NCI-H128 (cell line): ENCODE results near the gene THUMPD2.
"Not testable (repeated sequence)": the region's sequence is repeated elsewhere in the genome, so short reads cannot be mapped to it uniquely, and the experiment has no call there.

Experiments
- DNase-seq: peaks from one replicate; lab custom pipeline; 2025; ENCODE audit not compliant: unreplicated experiment; lab: John Stamatoyannopoulos, UW

The THUMPD2 gene

DNA sequence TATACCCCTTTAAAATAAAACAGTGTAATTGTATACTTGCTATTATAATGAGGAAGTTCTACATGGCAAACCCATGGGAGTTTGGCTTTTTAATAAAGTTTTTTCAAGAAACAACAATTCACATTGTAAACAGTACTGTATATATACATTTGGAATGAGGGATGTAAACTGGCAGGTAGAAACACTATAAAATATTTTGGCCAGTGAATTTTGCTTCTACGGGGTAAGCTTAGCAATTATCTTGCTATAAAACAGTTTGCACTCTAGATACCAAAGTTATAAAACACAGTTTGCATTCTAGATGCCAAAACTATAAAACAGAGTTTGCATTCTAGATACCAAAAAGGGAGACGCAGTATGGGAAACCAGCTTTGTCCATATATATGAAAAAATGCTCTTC is 16.6 kb downstream of the THUMPD2 start:
- DNase-seq, result no peak

DNA sequence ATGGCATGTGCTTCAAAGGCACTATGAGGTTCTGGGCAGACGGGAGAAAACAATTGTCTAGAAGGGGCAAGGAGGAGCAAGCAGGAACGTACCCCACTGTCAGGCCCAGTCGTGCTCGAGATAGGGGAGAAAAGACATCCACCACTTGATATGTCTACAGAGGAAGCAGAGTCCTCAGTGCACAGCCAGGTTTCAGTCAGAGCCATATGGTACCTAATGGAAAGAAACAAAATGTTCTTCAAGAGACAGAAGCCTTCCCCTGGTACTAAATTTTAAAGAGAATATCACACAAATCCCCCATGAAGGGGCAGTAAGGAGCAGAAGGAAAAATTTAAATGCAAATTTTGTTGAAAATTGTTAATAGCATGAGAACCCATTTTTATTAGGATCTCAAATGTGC is 21.9 kb downstream of the THUMPD2 start:
- no peak for DNase-seq

DNA sequence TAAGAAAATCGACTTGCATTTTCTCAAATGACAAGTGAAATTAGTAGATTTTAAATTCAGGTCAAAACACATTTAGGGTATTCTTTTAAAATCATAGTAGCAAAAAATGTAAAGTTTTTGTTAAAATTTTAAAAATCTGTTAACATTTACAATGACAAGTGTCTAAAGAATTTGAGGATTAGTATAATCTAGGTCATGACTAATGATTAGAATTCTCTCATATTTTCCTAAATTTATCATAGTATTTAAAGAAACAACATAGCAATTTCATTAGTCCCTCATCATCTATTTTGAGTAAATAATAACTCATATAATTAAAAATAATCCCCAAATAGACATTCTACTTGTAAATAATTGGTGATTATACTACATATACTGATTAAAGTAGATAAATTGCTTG is 23.6 kb downstream of the THUMPD2 start:
- DNase-seq, result no peak

DNA sequence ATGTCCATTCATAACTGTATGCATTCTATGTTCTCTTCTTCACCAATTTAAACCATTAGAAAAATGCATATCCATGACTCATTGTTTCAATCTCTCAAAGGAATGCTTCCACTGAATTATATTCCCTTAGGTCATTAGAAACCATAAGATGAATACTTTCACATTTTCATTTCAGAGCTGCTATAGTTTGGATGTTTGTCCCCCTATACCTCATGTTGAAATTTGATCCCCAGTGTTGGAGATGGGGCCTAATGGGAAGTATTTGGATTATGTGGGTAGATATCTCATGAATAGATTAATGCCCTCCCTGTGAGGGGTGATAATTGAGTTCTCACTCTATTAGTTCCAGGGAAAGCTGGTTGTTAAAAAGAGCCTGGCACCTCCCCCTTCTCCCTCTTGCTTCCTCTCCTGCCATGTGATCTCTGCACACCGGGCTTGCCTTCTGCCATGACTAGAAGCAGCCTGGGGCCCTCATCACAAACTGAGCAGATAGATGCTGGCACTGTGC is 35.7 kb downstream of the THUMPD2 start:
- no peak for DNase-seq

DNA sequence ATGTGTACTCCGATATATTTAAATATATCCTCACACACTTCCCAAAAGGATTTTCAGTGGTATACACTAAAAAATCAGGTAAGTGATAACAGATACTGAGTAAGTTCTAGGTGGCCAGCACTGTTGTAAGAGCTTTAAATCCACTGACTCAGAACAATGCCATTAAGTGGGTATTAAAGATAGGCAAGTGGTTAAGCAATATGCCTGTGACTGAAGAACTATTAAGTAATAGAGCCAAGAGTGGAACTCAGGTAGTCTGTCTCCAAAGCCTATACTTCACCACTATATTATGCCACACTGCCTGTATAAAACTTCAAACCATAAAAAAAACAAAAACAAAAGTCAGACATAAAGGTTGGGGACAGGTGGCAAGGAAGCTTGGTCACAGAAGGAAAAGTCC is 37.2 kb downstream of the THUMPD2 start:
- DNase-seq, result no peak

DNA sequence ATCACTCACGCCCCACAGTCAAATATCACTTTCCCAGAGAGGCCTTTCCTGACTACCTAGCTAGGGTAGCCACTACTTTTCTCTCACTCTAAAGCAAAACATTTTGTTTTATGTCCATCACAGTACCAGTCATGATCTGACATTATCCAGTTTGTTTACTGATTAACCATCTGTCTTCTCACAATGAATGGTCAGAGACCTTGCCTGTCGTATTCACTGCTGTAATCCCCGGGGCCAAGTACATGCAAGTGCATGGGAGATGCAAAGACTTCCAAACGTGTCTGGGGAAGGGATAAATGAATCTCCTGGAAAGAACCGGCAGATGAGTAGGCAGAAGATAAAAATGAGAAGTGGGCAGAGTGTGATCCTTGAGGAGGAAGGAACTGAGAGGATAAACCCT is 39.7 kb downstream of the THUMPD2 start:
- no peak for DNase-seq

DNA sequence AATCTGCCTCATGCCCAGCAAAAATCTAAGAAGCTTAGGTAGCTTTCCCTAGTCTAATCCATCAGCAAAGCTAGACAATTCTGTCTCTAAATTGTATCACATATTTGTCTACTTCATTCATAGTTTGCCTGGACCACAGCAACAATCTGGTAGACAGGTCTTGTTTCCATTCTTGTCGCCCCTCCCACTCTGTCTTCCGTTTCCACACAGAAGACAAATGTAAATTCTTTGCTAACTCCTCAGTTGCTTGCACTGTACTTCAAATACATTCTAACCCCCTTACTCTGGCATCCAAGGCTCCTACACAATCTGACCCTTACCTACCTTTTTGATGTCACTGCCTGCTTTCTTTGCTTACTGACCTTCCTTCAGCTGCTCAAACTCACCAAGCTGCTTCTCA is 40.1 kb downstream of the THUMPD2 start:
- DNase-seq, result no peak

DNA sequence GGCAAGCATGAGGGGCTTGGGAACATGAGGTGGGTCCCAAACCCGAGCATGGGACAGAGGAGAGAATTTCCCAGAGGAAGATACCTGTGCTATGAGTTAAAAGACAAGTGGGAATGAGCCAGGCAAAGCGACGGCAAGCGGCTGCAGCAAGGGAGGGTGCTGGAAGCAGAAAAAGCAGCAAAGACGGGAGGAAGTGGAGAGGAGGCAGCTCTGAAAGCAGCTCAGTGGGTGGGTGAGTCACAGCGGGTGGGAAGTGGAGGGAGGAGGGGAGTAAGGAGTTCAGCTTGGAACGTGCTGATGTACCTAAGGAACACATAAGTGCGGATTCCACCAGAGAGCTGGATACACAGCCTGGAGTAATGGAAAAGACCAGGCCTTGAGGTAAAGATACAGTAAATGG is 41.4 kb downstream of the THUMPD2 start:
- no peak for DNase-seq

DNA sequence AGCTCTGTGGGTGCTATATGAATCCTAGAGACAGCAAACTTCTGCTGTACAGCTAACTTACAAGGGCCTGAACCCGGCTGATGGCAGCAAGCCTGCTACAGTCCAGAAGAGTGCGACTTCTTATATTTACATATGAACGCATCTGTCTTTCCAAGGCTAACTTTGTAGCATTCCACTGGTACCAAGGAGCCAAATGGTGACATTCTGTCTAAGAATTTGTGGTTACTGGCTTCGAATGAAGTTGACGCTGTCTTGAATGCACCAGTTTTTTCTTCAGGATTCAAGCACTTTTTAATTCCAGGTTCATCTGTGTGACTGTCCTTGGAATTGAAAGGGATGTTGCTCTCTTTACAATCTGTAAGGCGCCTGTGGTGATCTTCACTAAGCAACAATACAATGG is 42.4 kb downstream of the THUMPD2 start:
- no peak for DNase-seq

DNA sequence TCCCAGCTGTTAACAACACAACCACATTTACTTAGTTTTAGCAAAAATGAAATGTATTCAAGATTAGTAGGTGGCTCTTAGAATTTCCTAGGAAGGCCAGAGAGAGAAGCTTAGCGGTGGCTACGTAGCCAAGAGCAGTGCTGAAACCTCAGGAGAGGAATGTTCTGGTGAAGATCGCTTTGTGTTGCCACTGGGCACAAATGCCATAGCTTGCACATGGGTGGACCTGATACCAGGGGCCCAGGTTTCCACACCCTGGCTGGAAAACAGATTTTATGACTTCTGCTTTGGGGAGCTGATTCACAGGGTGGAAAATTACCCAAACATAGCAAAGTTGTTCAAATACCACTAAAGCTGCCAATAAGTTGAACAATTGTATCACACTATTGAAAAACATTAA is 43.4 kb downstream of the THUMPD2 start:
- DNase-seq, result no peak

DNA sequence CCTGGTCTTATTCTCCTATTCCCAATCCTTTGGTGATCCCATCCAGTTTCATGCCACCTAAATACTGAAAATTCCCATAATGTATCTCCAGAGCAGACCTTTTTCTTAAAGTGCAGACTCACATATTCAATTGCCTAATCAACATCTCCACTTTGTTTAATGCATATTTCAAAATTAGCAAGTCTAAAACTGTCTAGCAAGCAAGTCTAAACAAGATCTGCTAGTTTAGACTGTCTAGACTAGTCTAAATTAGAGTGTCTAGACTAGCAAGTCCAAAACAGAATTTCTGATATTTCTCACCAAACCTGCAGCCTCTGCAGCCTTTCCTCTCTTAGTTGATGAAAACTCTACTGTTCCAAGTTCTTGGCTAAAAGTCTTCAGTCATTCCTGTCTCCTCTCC is 44.6 kb downstream of the THUMPD2 start:
- no peak for DNase-seq

DNA sequence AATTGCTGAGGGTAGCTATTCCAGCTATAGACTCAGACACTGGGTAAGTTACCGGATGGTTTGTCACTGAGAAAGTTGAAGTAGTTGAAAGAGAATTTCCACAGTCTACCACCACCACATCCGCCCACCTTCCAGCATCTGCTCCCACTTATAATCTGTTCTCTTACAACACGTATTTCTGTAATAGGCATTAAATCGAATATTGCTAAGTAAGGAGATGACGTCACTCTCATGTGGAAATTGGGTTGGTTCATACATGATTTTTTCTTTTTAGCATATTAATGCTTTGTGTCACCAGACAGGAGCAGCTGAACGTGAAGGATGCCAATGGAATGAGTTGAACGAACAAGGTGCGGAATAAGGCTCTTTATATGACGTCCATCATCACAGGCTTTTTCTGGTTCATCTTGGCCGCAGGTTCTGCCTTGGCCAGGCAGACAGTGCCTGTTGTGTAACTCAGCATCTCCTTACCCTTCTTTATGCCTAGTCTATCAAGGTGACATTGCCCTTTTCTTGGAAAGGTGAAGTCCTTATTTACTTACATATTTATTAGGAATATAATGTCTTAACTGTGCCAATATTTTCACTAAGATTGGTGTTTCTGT is 45.9 kb downstream of the THUMPD2 start:
- DNase-seq, result no peak

DNA sequence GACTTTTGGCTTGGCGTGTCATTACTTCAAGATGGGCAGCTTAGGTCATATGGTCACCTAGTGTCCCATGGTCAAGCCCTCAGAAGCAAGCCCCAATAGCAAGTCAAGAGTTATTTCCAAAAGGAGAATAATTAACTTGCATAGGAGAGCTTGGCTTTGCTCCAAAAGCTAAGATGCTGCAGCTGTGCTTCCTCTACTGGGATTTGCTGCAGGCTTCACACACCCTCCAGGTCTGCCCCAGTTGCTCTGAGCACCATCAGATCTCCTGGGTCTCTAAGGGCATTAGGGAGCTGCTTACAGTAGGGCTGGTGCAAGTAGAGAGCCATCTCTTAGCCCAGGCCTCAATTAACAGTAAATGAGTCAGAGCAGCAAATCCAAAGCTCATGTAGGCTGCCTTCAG is 46.6 kb downstream of the THUMPD2 start:
- DNase-seq, result no peak

DNA sequence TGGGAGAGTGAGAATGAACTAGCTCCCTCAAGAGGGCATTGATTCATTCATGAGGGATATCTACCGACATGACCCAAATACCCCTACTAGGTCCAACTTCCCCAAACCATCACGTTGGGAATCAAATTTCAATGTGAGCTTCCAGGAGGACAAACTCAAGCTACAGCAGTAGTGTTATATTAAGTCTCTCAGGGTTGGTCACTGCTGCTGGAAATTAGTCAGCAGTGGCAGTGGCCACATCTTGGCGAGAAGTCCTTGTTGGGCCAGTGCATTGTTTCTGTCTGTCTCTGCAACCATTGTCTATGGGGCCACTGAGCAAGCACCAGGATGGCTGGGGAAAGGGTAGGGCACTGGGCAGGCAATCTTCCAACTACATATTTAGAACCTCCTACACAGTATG is 47.5 kb downstream of the THUMPD2 start:
- DNase-seq, result no peak

DNA sequence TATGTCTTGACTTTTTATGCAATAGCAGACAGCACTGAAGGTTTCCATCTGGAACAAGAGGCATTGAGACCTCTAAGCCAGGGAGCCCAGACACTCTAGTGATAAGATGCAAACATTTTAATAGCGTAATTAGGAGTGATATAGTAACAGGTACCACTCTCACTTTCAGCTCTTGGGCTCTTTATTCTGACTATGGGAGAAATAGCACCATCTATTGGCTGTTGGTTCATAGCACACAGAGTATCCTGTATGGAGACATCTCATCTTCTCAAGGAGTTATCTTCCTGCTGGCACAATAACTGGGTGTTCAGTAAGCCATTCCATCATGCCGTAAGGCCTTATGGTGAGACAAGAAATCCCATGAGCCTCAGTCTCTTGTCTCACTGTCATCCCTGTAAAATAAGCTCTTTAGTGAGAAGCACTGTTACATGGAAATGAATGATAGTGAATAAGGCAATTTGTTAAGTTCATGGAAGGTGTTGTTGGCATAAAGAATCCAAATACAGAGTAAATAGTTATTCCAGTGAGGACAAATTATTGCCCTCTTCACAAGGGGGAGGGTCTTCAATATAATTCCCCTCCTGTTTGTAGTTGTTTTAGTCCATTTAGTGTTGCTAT is 48.3 kb downstream of the THUMPD2 start:
- DNase-seq, result no peak

DNA sequence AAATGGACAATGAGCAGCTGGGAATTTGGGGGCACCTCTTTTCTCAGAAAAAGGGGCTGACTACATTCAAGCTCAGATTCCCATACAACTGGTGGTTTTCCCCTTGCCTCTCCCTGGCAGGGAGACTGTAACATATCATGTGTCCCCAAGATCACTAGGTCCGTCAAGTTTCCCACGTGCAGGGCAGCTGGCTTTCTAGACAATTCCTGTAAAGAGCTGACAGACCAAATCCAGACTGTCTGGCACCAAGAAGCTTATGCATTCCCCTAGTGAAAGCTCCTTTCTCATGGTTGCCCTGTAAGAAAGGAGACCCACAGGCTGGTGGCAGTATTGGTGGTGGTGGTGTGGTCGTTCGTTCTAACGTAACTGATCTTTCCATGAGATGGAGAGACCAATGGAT is 48.8 kb downstream of the THUMPD2 start:
- DNase-seq, result no peak

DNA sequence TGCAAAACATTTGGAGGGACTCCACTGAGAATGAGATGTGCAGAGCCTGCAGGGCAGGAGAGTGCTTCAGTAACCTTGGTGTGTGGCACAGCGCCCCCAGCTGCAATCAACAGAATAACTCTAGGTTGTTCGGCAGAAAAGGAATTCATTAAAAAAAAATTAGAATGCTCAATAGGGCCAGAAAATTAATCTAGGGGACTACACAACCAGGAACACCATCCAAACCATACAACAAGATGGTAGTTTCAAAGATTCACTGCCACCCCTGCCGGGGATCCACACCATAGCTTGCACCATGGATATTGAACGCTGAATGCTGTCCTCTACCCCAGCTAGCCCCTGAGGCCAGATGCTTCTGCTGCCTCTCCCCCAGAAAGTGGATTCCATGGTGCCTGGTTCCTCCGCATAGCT is 50.1 kb downstream of the THUMPD2 start:
- DNase-seq, result no peak

DNA sequence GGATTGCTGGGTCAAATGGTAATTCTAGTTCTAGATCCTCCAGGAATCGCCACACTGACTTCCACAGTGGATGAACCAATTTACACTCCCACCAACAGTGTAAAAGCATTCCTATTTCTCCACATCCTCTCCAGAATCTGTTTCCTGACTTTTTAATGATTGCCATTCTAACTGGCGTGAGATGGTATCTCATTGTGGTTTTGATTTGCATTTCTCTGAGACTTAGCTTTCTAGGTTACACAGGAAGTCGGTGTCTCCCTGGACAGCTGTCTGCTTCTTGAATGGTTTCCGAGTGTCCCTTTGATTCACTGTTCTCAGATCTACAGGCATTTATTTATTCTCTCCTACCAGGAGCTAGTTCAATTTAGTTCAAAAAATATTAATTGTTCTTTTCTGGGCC is 51.0 kb downstream of the THUMPD2 start:
- not testable (repeated sequence) for DNase-seq

DNA sequence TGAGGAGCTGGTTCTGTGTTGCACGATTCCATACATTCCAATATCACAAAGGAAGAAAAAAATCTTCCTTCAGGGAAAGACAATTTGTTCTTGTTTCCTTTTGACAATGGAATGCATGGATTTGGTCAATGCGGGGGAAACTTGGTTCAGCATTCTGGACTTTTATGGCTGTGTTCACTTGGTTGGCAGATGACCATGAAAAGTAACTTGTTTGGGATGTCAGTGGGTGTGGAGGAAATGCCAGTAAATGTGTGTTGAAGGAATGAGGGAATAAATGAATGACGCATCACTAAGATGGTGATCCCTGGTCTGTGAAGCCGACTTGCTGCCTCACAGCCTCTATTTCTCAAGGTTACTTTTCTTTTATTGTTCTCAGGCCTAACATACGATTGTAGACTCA is 53.7 kb downstream of the THUMPD2 start:
- DNase-seq, result no peak

DNA sequence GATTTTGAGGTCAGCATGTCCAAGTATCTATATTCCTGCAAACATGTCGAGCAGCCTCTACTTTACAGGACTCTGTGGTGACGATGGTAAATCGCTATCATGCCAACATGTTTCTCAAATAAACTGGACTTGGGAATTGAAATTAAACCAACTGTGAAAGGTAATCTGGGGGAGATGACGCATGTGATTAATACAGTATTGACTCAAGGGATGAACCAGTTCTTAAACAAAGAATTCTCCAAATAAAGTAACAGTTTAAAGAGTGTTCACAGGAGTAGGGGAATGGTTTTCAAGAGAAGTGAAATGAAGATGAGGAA is 54.3 kb downstream of the THUMPD2 start:
- DNase-seq, result no peak

DNA sequence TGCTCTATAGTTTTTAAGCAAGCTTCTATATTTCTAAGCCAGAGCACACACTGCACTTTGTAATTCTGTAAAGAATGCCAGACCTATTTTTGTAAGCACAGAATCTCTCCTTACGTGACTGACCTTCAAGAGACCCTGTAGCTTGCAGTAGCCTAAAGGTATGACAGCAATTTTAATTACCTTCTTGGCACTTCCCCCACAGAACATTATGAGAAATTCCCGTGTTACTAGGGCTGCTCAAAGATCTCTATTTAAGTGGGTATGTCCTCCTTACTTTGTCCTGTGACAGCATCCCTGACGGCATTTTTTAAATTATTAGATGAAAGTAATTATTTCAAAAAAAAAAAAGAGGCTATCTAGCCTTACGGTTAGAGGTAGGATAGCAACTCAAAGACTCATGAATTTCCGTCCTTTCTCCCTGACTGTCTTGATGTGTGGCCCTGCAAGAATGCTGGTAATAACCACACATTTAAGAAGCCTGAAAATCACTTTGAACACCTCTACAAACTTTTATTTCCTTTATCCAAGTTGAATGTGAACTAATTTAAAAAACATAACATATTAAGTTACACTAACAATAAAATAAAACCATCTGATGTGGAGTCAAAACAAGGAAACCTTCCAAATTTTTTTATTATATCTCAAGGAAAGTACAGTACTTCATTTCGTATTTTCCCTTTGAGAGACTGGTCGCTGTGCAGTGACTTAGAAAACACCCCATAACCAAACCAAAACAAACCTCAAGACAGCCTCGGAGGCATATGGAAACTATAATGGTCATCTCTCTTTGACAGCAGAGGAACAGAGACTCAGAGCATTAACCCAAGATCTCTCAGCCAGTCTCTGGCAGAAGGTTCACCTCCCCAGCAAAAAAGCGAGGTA is 54.9 kb downstream of the THUMPD2 start:
- no peak for DNase-seq

DNA sequence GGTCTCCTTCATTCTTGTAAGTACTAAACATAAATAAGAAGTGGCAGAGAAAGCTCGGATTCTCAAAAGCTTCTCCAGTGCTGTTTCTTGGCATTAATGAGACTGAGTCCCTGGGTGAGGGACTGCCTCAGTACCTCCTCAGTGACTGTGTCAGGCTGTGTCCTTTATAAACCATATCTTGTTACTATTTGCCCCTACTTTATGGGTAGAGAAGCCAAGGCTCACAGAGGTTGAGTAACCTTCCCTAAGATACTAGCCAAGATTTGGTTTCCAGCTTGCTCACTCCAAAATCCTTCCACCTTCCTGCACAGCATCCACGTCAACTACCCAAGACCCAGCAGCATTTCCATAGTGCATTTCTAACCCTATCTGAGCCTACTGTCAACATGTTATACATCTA is 55.6 kb downstream of the THUMPD2 start:
- no peak for DNase-seq
